GM18508 (cell line): ENCODE measurements around the gene DLST.

Experiments
- ATAC-seq: cut with Tn5 transposase; IDR thresholded peaks from one replicate; pipeline ENCODE4 v1.9.1; 2021; ENCODE audit warnings: moderate number of reproducible peaks; ENCODE audit not compliant: insufficient read depth, unreplicated experiment

The DLST gene

DNA sequence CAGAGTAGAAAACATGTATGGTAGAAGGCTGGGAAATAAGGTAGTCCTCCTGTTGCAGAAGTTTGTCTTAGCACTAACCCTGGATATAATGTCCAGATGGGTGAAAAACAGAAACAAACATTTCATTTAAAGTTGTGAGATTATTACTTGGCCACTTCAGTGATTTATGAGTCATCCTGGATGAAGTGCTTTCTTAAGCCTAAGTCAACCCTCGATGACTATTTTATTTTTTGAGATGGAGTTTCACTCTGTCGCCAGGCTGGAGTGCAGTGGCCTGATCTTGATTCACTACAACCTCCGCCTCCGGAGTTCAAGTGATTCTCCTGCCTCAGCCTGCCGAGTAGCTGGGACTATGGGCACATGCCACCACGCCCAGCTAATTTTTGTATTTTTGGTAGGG is 10.2 kb downstream of the DLST start:
- ATAC-seq, result no peak

DNA sequence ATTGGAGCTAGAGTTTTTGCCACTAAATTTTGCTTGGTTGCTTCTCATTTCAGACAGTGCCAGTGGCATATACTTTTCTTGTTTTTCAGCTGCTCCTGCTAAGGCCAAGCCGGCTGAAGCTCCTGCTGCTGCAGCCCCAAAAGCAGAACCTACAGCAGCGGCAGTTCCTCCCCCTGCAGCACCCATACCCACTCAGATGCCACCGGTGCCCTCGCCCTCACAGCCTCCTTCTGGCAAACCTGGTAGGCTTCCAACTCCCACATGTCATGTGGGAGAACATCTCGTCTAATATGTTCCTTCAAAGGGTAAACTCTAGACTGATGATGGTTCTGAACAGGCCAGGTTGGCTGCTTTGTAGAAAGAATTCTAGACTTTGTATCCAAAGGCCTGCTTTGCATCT is 11.0 kb downstream of the DLST start:
- no peak for ATAC-seq

DNA sequence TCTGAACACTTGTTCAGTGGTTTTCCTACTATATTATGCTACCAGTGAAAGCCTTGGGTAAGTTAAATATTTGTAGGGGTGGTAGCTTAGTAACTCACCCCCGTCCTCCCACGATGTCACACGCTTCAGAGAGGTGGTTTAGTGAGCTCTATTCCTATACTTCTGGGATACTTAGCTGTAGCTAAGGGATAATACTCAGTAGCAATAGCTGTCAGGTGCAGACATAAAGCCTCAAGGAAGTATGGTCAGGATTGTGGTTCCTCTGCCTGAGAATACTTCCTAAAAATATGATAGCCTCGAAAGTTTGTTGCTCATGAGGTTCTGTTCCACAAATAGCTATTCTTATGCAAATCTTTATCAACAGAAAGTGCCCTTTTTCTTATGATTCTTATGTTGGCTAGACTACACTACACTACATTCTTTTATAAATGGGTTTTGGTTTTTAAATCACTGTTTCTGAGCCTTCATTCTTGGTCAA is 11.9 kb downstream of the DLST start:
- no peak for ATAC-seq

DNA sequence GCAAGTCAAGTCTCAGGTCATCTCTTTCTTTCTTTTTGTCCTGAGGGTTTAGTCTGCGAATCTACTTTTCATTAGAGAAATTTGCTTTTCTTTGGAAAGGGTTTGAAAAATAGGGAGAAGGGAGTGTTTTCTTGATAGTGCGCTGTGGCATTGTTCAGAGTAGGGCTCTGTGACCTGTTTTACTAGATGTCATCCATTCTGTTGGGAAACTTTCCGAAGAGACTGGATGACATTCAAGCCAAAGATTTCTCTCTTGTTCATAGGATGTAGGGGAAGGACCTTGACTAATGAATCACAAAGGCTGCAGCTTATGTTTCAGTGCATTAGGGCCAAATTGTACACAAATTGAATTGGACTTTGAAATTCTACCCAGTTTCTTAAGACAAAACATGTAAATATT is 14.7 kb downstream of the DLST start:
- ATAC-seq, result no peak

DNA sequence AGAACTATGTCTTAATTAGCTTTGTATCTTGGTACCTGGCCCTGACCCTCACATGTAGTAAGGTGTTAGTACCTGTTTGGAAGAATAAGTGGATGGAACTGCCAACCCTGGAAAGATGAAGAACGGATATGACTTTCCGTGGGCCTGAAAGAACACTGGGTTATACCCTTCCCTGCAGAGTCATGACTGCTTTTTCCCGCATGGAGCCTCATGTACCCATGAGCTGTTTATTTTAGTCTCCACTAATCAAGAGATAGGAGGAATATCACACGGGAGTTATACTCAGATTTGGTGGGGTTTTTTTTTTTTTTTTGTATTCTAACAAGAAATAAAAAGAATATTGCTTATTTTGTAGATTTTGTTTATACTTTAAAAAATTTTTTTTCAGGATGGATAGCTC is 15.9 kb downstream of the DLST start:
- no peak for ATAC-seq

DNA sequence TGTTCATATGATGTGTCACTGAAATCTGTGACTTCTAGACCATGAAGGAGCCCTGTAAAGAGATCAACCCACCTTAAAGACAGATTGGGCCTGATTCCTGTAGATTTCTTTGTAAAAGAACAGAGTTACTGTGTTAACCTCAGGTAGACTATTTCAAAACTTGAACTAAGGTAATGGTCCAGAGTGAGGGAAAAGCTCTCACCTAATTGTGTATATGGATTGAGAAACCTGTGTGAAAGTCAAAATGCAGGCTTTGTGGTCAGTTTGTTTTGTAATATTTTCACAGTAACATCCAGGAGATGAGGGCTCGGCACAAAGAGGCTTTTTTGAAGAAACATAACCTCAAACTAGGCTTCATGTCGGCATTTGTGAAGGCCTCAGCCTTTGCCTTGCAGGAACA is 16.4 kb downstream of the DLST start:
- ATAC-seq, result no peak

DNA sequence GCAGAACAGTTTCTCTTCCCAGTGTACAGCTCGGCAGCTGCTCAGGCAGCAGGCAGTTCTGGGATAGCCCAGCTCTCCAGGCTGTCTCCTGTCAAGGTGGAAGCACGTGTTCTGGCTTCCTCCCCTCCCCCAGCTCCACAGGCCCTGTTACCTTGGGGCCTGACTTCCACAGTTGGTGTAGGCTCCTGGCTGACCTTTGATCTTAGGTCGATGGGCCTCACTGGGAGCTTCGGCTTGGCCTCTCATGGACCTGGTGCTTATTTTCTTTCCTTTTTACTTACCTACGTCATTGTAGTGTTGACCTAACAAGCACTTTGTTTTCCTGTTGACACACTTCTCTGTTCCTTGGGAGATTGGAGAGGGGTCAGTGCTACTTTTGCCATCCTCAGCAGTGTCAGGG is 17.0 kb downstream of the DLST start:
- ATAC-seq, result no peak

DNA sequence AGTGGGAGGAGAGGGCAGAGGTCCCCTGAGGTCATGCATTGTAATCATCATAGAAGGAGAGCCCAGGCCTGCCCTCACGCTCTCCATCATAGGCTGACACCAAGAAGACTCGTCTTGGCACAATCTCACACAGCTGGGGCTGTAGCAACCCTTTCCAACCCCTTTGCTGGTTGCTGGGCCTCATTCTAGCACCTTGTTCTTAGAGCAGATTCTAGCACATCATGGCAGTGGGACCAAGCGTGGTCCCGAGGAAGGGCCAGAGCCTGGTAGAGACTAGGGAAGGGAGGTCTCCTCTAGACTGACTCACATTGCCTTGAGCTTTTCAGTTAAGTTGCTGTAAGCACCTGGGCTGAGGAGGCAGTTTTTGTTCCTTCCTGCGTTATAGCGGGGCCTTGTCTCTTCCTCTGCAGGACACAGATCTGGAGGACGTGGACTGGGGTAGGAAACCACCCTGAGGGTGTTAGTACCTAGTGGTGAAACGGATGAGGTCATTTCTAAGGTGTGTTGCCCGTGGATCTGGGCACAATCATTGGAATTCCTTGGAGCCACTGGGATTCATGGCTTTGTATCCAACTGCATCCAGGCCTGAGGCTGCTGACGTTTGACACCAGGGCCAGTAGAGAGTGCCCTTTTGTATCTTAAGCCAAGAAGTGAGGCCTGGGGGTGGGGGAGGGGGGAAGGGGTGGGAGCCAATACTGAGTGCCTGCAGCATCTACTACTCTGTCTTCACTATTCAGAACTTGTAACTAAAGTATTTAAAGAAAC is 21.4 kb downstream of the DLST start:
- no peak for ATAC-seq

DNA sequence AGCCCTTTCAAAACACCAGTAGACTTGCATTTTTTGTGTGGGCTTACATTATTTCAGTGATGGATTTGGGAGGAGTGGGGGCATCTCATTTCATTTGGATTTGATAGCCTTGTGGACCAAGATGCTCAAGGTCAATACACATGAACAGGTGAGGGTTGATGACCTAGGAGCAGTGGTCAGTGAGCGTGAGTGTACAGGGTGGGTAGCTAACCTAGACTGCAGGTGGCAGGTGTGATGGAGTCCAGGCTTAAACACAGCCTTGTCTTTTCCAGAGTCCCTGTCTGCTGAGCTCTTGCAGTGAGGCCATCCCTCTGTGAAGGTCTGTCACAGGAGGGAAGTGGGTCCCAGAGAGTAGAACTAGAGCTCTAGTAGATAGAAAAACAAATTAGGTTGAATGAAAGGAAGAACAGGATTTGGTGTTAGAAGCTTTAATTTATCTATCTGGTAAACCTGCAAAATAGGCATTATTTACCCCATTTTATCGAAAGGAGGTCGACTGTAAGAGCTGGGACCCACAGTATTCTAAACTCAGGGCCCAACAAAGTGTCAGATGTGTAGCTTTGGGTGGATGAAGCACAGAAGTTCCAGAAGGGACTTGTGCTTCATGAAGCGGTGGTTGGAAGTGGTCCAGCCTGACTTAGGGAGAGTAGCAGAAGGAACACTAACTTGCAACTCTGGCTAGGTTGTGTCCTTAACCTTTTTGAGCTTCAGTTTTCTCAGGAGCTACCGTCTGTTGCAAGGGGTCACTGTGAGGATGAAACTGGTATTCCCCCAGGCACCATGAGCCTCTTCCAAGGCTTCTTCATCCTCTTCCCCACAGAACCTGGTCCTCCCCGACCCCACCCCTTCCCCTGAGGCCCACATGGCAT is 23.2 kb downstream of the DLST start:
- ATAC-seq, result no peak

DNA sequence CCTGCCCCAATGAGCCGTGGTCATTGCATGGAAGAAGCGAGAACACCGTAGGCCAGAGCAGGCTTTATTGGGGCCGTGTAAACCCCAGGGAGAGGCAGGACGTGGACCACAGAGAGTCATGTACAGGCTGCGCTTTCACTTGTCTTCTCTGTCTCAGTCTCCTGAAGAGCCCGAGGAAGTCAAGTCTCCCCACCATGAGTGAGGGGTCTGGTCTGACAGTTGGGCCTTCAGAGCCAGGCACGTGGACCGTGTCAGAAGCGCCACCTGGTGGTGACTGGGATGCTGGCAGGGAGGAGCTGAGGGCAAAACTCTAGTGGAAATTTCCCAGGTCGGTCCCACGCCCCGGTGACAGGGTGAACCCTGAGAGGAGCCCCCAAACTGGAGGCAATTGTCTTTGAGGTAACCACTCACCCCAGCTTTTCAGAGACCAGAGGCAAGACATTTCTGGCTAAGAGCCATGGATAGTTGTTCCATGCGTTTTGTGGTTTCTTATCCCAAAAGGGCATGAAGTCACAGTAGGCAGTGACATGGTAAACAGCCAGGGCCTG is 24.0 kb downstream of the DLST start:
- ATAC-seq, result no peak

DNA sequence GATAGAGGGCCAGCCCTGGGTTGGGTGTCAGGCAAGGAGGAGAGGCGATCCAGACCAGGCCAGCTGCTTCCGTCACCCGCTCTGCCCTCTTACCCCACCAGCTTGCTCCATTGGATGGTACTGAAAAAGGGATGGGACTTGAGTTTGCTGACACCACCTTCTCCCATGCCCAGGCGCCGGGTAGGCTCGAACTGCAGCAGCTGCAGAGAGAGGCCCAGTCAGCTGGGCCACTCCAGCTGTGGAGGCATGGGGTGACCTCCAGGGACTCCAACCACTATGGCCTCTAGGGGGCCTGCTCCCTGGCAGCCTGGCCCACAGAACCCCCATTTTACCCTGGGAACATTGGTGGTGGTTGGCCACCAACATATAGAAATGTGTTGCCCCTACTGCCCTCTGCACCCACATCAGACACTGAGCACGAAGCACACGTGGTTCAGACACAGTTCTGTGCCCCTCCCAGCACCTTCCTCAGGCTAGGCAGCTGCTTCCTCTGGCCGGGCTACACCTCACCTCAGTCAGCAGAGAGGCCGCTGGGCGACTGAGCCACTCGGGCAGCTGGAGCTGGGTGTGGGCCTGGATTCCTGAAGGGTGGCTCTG is 25.3 kb downstream of the DLST start:
- ATAC-seq, result no peak

DNA sequence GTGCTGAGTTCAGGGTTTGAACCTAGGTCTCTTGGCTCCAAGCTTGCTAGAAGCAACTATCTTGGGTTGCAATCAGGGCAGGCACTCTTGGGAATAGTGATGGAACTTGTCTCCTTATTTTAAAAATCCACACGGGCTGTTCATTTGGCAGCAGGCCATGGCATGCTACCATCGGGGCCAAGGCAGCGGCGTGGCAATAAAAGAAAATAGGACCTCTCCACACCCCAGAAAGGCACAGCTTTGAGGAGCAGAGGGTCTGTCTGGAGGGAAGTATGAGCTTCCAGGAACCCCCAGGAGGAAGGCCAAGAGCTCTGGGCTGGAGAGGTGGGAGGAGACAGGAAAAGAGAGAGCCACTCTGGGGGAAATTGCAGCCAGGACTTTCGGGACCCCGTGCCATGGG is 26.0 kb downstream of the DLST start:
- ATAC-seq, result no peak

DNA sequence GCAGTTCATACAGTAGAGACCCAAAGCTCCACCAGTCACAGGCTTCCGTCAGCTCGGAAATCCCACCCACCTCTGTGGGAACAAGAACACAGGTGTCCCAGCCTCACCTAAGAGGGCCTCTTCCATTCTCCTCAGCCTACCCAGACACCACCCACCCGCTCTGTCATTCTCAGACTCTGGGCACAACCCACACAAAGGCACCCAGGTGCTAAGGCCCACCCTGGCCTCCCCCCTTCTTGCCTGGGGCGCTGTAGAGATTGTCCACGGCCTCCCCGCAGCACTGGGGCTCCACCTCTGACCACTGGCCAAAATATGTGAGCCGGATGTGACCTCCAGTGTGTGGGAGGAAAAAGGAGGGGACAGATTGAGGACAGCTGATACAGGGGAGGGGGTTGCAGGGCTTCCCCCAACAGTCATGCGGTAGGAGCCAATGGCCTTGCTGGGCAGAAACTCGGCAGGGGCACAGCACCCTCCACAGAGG is 27.2 kb downstream of the DLST start:
- ATAC-seq, result no peak

DNA sequence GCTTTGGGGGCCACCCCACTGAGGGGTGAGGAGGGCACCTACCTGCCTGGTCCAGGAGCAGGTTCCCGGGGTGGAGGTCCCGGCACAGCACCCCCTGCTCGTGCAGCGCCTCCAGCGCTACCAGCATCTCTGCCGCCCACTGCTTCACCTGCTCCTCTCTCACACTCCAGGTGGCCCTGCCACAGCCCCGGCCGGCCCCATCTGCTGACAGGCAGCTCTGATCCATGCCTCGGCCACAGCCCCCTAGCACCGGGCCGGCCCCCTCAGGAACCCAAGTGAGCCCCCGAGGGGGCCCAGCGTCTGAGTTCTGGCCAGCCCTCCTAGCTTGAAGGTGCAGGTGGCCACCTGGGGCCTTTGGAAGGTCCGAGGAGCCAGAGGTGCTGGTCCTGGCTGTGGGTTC is 27.8 kb downstream of the DLST start:
- no peak for ATAC-seq

DNA sequence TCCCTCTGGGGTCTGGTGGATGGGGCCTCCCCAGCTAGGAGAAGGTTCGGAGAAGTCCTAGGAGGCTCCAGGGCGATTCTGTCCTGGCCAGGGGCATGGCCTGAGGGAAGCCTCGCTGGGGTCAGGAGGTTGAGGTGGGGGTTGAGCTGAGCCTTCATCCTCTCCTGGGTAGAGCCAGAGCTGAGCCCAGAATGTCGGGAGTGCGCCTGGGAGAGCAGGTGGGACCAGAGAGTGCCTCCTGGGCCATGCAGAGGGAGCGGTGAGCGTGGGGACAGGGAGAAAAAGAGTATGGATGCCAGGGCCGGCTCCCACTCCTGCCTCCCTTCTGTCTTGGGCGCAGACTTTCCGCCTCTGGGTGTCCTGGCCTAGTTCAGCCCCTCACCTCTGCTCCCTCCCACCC is 28.2 kb downstream of the DLST start:
- no peak for ATAC-seq

DNA sequence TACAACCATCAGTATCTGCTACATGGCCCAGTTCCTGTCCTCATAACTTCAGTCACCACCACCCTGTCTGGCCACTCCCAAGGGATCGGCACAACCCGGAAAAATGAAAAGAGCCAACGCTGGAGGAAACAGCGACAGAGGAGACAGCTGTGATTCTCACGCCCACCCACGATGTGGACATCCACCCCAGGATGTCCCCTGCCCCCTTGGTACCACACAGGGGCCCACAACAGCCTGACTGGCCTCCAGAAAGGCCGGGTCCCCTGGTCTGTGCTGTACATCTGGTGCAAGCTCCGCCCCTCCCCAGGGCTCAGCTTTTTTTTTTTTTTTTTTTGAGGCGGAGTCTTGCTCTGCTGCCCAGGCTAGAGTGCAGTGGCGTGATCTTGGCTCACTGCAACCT is 28.8 kb downstream of the DLST start:
- ATAC-seq, result no peak

DNA sequence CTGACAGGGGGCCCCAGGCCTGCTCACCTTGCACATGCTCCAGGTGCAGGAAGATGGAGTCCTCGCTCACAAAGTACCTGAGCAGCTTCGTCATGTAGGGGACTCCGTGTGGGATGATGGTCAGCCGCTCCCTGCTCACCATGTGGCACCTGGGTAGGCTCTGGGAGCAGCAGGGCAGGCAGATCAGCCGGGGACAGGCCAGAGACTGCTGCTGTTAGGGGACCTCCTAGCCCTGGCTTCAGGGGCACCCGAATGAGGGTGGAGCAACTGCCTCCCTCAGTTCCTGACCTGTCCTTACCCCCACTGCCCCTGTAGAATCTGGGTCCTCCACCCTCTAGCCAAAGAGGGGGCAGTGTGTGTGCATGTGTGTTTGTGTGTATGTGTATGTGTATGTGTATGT is 29.5 kb downstream of the DLST start:
- ATAC-seq, result no peak

DNA sequence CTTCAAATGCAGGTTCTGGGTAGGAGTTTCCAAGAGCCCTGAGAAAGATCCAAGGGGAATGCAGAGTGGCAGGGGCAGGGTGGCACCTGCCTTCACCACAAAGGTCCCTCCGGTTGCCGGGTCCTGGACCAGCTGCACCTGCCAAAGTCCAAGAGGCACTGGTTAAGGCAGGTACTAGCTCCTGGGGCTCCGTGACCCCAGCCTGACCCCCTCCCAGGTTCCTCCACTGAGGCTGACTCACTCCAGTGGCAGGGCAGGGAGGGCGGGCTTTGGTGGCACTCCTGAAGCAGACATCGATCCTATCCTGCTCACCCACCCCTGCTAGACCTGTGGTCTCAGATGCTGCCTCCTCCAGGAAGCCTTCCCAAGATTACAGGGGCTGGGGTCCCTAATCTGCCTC is 30.0 kb downstream of the DLST start:
- ATAC-seq, result no peak

DNA sequence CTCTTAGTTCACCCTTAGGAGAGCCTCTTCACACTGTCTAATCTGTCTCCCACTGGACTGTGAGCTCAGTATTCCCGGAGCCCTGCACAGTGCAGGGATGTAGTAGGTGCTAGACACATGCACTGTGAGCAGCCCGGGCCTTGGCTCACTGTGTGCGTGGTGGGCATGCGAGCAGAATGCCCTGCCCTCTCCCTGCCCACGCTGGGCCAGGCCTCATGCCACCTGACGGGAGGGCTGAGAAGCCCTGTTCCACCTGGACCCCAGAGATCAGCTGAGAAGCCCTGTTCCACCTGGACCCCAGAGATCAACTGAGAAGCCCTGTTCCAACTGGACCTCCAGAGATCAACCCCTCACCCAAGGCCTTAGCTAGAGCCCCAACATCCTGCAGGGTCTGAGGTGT is 30.4 kb downstream of the DLST start:
- no peak for ATAC-seq

DNA sequence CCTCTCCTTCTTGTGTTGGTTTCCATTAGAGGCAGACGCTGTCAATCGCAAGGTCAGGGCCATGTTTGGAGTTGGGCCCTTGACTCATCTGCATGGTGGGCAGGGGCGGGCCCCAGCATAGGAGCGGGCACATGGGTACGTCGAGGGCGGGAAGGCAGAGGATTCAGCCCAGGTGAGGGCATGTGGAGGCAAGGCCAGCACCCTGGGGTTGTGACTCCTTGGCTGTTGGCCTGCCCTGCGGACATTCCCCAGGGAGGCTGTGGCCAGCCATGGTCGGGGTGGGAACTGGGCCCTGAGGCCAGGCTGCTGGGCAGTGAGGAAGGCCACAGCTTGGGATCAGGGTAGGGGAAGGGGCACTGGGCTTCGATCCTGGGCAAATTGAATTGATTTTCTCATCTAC is 31.1 kb downstream of the DLST start:
- no peak for ATAC-seq

DNA sequence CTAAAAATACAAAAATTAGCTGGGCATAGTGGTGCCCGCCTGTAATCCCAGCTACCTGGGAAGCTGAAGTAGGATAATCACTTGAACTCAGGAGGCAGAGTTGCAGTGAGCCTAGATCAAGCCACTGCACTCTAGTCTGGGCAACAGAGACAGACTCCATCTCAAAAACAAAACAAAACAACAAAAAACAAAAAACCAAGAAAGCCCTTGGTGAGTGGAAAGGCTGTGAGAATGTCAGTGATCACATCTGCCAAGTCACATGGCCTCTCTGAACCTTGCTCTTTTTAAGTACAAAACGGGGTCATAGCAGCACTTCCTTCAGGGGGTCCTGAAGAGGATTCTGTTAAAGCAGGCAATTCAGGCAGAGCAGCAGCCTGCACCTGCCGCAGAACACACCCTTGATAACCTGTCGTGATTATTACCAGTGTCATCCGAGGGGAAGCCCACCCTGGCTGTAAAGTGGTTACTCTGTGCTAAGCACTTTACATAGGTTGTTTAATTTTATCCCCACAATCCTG is 31.7 kb downstream of the DLST start:
- no peak for ATAC-seq
